NCI-H82 treated with DMSO at 0.1 percent for 48 hours (cell line): Measurements from ENCODE around the gene BAHCC1.

ENCODE experiments used
- DNase-seq: peaks from one replicate; lab custom pipeline; 2025; ENCODE audit not compliant: unreplicated experiment; lab: John Stamatoyannopoulos, UW

The BAHCC1 gene

GRCh38 chr17:81366648-81367047, 28.6 kb upstream of the BAHCC1 start:
- no peak for DNase-seq

DNA sequence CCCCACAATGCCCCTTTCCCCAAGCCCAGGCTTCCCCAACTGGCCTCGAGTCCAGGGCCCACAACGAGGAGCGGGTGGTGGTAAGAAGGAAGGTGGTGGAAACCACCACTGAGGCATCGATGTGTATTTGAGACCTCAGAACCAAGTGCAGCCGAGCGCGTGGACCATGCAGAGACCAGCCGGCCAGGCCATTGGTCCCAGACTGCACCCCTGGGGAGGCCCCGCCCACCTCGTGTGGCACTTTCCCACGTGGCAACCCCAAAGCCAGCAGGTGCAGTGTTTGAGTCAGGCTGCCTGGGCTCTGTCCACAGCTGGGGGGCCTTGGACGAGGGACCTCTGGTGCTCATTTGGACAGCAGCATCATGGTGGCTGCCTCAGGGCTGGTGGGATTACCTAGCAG, 28.1 kb upstream of the BAHCC1 start:
- no peak for DNase-seq

DNA sequence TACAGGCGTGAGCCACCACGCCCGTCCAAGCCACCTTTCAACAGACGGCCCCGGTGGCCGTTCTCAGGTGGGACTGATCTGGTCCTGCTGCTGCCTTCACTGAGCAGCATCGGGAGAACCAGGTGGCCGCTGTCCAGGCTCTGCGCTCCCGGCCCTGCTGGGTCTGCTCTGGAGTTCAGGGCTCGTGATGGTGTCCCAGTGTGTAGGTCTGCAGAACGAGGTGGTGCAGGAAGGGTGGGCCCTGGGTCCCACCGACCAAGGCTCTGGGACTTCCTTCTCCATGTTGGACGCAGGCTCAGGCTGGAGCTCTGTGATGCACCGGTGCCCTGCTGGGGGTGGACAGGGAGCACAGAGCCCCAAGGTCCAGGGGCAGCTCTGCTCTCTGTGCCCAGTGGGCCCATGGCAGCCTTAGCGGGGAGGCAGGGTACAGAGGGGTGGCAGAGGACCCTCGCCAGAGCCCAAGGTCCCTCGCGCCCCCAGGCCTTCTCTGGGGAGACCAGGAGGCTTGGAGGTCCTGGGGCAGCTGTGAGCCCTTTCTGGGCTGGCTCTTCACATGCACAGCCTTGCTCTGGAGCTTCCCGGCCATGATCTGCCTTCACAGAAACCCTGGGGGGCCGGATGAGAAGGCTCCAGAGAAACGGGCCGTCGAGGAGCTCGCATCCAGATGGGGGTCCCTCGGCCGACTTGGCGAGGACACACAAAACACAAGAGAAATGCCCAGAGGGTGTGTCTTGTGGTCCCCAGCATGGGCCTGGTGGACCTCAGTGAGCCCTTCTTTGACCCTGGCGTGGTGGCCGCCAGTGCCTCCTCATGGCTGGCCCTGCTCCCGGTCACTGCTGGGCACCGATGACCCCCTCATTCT, 26.9 kb upstream of the BAHCC1 start:
- DNase-seq = no peak

DNA sequence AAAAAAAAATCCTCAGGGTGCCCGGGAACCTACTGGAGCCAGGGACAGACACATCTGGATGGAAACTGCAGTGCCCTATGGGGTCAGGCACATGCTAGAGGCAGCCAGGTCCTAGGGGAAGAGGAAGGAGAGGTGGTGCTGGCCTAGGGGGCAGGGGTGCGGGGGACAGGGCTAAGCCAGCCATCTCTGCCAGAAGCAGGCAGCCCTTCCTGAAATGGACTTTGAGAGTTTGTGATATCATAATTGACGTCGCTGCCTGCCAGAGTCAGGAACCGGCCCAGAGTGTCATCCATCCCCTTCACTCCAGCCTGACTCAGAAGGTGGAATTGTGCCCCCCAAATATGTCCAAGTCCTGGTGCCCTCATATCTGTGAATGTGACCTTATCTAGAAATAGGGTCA, 25.0 kb upstream of the BAHCC1 start:
- no peak for DNase-seq

- DNase-seq = no peak
These were observed 23.1 kb upstream of the BAHCC1 start for GRCh38 chr17:81371910-81372760.

GRCh38 chr17:81373536-81374160, 21.6 kb upstream of the BAHCC1 start:
- no peak for DNase-seq

DNA sequence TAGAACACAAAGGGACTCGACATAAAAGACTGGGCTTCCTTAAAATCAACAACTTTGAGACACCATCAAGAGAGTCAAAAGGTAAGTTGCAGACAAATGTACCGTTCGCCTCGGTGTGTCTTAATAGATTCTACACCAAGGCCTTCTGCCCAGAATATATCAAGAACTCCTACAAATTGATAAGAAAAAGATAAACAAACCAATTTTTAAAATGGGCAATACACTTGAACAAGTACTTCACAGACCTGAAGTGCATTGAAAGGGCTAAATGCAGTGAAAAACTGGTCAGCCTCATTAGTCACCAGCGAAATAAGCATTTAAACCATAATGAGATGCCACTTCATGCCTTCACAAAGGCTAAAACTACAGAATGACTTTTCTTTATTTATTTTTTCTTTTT, 20.4 kb upstream of the BAHCC1 start:
- no peak for DNase-seq

GRCh38 chr17:81376946-81377714, 18.1 kb upstream of the BAHCC1 start:
- DNase-seq = no peak

DNA sequence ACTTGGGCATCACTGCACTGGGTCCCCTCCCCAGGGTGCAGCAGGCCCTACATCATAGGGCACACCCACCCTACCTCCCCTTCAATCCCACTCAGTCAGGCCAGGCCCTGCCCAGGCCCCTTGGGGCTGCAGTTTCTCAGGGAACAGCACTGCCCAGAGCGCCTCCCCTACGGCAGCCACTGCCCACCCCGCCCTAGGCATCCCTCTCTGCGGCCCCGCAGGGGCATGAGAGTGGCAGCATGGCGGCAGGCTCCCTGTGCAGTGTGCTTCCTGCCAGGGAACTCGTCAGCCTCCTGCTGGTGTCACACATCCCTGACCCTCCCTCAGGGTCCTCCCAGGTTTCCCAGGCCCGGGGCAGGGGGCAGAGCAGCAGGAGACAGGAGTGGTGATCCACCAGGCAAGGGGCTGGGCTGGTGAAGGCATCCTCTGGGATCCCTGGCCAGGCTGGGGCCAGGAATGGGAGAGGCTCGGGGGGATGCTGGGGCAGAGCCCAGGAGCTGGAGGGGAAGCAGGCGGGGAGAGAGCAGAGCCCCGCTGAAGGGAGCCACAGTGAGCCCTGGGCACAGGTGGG, 16.2 kb upstream of the BAHCC1 start:
- DNase-seq = no peak

- no peak for DNase-seq
These were observed 15.7 kb upstream of the BAHCC1 start for GRCh38 chr17:81379523-81379942.

DNA sequence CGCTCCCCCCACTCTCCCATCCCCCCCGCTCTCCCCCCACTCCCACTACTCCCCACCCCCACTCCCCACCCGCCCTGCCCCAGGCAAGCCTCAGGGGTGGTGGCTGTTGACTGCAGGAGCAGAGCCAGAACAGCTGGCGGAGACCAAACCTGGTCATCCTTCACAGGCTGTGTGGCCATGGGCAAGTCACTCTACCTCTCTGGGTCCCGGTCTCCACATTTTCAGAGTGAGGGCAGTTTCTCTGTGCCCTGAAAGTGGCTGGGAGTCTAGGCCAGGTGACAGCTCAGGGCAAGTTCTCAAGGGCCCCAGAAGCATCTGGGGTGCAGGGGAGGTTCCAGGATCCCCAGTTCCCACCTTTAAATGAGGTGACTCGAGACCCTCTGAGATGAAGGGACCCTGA, 15.1 kb upstream of the BAHCC1 start:
- no peak for DNase-seq

- no peak for DNase-seq
These were observed 14.4 kb upstream of the BAHCC1 start for GRCh38 chr17:81380666-81381518.

GRCh38 chr17:81381632-81382577, 13.4 kb upstream of the BAHCC1 start:
- DNase-seq = no peak

- DNase-seq = no peak
These were observed 12.4 kb upstream of the BAHCC1 start for GRCh38 chr17:81382851-81383250.

DNA sequence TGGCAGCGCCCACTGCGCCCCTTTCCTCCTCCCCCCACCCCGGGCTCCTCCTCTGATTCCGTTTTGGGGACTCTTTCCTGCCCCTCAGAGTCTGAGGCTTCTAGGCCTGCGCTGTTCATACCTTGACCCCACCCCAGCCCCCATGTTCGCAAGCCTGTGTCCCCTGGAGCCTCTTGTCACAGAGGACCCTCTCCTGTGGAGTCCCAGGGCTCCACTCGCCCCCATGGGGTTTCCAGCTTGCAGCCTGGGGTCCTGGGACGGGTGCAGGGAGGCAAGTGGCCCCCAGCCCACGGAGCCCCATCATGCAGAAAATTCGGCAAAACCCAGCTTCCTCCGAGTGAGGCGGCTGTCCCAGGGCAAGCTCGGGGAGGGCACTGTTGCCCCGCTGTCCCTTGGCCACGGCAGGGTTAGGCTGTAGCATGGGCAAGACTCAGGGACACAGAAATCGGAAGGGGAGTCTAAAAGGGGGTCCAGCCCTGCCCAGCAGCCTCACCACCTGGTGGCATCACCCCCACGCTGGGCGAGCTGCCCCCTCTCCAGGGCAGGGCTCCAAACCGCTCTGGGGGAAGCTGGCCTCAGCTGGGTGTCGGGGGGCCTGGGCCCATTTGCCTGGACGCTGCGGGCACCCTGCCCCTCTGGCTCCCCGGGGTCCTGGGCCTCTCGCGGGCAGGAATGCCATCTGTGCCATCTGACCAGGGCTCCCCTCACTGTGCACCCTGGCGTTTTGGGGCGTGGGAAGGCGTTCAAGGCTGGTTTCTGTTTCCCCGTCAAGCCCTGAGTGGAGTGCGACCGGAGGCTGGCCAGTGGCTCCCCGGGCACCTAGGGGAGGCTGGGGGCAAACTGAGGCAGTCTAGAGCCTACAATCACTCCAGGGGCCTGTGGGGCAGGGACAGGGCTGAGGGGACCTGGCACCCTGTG, 11.5 kb upstream of the BAHCC1 start:
- DNase-seq = no peak

GRCh38 chr17:81384929-81385319, 10.3 kb upstream of the BAHCC1 start:
- DNase-seq = no peak

DNA sequence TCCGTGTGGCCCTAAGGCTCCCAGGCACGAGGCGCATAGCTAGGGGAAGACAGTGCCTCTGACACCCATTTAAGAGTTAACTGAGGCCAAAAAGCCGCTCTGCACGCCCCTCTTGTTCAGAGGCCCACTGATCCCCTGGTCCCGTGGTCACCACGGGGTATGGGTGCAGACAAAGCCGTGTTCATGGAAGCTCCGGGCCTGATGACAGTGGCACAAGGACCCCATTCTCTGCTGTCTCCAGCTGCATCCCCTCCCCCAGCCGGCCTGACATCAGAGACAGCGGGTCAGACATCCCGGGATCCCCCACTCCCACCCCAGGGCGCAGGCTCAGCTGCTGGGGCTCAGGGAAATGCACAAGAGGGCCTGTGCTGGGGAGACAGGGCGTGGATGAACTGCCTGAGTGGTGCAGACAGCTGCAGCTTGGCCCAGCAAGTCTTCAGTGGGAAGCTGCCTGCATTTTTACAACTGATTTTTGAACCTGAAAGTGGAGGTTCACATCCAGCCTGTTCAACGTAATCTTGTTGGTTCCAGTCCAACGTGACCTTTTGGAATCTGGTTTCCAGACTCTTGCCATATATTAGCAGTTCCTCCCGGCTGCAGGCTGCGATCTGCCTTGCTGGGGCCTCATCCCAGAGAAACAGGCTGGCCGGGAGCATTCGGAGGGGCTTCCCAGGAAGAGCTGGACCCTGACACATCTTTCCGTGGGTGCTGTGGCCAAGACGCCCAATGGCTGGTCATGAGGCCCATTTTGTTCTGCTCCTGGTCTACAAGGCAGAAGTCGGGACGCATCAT, 9.7 kb upstream of the BAHCC1 start:
- DNase-seq = no peak
